Activated T-cell treated with anti-CD3 and anti-CD28 coated beads, Interleukin-2, amount 50 U/mL, for 72 hours (primary cell): ENCODE measurements around the gene OR9G1. TPM values are rescaled to one million over a fixed set of nuclear protein-coding genes. Genes with fewer than 3 reads are reported as not detected.
"Not testable (repeated sequence)": the region's sequence is repeated elsewhere in the genome, so short reads cannot be mapped to it uniquely, and the experiment has no call there.

Experiments
- ATAC-seq, 2 donors: fragments of 150-1000 bp; cut with Tn5 transposase; replicated peaks in 1 of 2; 2 replicates each; pipeline ENCODE4 v1.10.0; 2021; ENCODE audit warnings: moderate library complexity in 2 of 2, mild to moderate bottlenecking in 1 of 2
- DNase-seq, 2 donors: peaks; one replicate each; pipeline ENCODE4 v3.0.0; 2021 to 2022; ENCODE audit warnings: mixed read lengths in 1 of 2
- H3K27ac Mint-ChIP-seq: one replicate; pipeline ENCODE4 v1.8.0; 2022; ENCODE audit warnings: mild to moderate bottlenecking, moderate library complexity, mixed read lengths
- H3K27me3 Mint-ChIP-seq: one replicate; pipeline ENCODE4 v1.8.0; 2022; ENCODE audit warnings: low read depth, mixed read lengths
- H3K36me3 Mint-ChIP-seq, 2 donors: one replicate each; pipeline ENCODE4 v1.8.0; 2022; ENCODE audit warnings: mixed read lengths in 2 of 2, mild to moderate bottlenecking in 1 of 2; ENCODE audit not compliant: insufficient read depth in 2 of 2
- H3K4me1 Mint-ChIP-seq: one replicate; pipeline ENCODE4 v1.8.0; 2022; ENCODE audit warnings: low read depth, mixed read lengths
- H3K4me3 Mint-ChIP-seq, 2 donors: one replicate each; pipeline ENCODE4 v1.8.0; 2022; ENCODE audit warnings: mild to moderate bottlenecking in 2 of 2, mixed read lengths in 2 of 2, moderate library complexity in 2 of 2
- H3K9me3 Mint-ChIP-seq, 2 donors: one replicate each; pipeline ENCODE4 v1.8.0; 2022; ENCODE audit warnings: mixed read lengths in 2 of 2
- total RNA-seq, 2 donors: library from RNA; stranded (reverse); gene quantifications; one replicate each; pipeline ENCODE4 v1.2.3, GENCODE V29; 2022

OR9G1 gene, protein sequence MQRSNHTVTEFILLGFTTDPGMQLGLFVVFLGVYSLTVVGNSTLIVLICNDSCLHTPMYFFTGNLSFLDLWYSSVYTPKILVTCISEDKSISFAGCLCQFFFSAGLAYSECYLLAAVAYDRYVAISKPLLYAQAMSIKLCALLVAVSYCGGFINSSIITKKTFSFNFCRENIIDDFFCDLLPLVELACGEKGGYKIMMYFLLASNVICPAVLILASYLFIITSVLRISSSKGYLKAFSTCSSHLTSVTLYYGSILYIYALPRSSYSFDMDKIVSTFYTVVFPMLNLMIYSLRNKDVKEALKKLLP
- total RNA-seq = not detected

DNA sequence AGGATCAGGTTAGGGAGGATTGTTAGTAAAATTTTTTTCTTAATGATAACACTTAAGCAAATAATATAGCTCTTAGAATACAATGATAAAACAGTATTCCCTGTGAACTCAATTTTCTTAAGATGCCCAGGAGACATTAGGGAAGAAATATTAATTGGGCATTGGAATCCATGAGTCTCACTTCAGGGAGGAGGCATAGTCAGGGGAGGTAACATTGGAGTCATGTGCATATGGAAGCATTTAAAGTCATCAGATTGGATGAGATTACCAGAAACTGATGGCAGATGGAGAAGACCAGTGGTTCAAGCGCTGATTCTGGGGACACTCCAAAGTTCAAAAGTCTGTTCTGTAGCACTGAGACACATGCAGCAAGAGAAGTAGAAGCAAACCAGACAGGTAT, at the start of gene OR9G1:
OR9G1 (plus strand) TSS at position 301 of the 400 bp plus-strand sequence. CDS start 1,293 bp downstream, outside the sequence.
- Mint-ChIP-seq H3K27me3 (no peaks in the 10 kb centered on the region), H3K9me3 (peaks cover 10 to 11% of the 10 kb centered on the region in 2 donors), H3K4me1 (no peaks in the 10 kb centered on the region), H3K36me3 (no peaks in the 10 kb centered on the region), H3K27ac (no peak within 1 kb of the TSS), H3K4me3 (no peak within 1 kb of the TSS)
- ATAC-seq = no peak
- no peak for DNase-seq

DNA sequence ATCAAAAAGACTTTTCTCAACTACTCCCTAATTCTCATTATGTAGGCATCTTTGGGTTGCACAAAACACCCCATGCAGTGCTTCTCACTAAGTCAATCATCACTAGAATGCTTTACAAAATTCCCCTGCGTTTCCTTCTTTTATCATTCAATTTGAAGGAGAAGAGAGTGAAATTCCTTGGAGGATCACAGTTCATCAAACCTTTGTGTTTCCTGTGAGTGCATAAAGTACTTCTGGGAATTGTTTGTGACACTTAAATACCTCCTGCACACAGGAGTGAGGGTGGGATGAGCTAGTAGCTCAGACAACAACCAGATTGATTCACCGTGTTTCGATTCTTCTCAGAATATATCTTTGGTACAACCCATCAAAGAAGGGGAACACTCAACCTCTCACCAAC, 39.1 kb upstream of the OR9G1 start:
- H3K27ac Mint-ChIP-seq = no peak overlapping the region
- no peaks in the 10 kb centered on the region for H3K36me3 Mint-ChIP-seq
- no peak for ATAC-seq
- H3K4me1 Mint-ChIP-seq = no peaks in the 10 kb centered on the region
- no peak overlapping the region for H3K4me3 Mint-ChIP-seq
- H3K9me3 Mint-ChIP-seq = peaks cover 9 to 10% of the 10 kb centered on the region in 2 donors
- DNase-seq = no peak
- H3K27me3 Mint-ChIP-seq = no peaks in the 10 kb centered on the region

DNA sequence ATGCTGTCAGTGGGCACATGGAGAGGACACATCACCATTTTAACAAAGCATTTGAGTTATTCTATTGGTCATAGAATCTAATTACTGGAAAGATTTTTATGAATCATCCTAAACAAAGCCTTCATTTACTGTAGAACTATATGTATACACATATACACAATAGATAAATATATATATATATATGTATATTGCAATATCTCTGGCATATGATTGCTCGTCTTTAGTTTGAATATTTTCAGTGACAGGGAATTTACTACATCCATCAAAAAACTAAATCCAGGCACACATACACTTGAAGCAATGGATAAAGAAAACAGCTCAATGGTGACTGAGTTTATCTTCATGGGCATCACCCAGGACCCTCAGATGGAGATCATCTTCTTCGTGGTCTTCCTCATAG, 35.5 kb upstream of the OR9G1 start, which contains the start of gene OR5AR1:
OR5AR1 (plus strand) TSS at position 301 of the 400 bp plus-strand sequence; CDS start at position 301, 0 bp downstream.
- H3K9me3 Mint-ChIP-seq = peaks cover 4 to 5% of the 10 kb centered on the region in 2 donors
- H3K27ac Mint-ChIP-seq = no peak within 1 kb of the TSS
- DNase-seq (no peak), ATAC-seq (no peak)
- H3K4me3 Mint-ChIP-seq = no peak within 1 kb of the TSS
- no peaks in the 10 kb centered on the region for H3K36me3 Mint-ChIP-seq
- H3K27me3 Mint-ChIP-seq = no peaks in the 10 kb centered on the region
- H3K4me1 Mint-ChIP-seq = no peaks in the 10 kb centered on the region

DNA sequence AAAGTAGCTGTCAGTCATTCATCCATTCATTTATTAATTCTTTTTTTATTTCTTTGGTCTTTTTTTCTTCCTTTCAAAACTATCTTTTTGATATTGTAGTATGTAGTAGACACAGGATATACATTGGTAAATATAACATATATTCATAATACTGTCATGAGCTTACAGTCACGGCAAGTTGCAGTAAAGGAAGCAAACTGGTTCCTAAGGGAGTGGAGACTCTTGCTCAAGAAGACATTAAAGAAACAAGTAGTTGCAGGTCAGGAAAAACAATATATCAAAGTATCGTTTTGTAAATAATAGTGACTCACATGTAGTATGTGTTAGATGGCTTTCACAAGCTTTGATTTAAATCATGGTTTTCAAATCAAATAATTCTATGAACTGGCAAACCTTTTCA, 27.9 kb upstream of the OR9G1 start:
- DNase-seq (no peak), ATAC-seq (no peak)
- Mint-ChIP-seq H3K4me3 (no peak overlapping the region), H3K4me1 (no peaks in the 10 kb centered on the region), H3K9me3 (peaks cover 5 to 8% of the 10 kb centered on the region in 2 donors), H3K27me3 (no peaks in the 10 kb centered on the region), H3K27ac (no peak overlapping the region), H3K36me3 (no peaks in the 10 kb centered on the region)

DNA sequence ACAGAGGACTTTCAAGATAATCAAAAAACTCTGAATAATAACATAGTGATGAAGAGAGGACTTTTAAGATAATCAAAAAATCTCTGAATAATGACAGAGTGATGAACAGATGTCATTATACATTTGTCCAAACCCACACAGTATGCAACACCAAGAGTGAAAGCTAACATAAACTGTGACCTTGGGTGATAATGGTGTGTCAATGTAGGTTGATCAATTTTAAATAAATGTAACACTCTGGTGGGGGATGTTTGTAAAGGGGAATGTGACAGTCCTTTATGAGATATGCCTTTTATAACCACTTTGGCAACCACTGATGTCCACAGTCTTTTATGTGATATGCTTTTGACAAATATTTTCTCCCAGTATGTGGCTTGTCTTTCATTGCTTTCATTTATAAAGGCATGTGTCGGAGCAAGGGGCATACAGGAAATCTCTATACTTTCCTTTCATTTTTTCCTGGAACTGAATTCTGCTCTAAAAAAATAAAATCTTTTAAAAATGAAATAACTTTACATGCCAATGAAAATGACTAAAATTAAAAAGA, 10.3 kb upstream of the OR9G1 start:
- H3K4me3 Mint-ChIP-seq = no peak overlapping the region
- no peaks in the 10 kb centered on the region for H3K4me1 Mint-ChIP-seq
- no peaks in the 10 kb centered on the region for H3K27me3 Mint-ChIP-seq
- H3K27ac Mint-ChIP-seq = no peak overlapping the region
- no peak for DNase-seq
- peaks cover 3 to 4% of the 10 kb centered on the region in 2 donors for H3K9me3 Mint-ChIP-seq
- no peak for ATAC-seq
- no peaks in the 10 kb centered on the region for H3K36me3 Mint-ChIP-seq

DNA sequence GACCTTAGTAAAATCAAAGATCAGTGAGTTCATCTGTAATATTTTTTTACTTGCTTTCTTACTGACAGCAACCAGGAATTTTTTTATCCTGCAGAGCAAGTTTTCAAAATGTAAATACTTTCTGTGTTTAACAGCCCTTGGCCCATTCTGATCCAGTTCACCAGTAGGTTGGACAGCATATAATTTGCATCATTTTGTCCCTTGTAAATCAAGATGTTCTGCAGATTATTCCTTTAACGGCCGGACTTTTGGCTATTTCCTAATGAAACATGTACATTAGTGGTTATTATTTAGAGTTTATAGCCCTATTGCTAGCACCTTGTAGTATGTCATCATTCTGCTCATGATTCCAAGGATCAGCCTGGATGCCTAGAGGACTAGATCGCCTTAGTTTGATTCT, 7.7 kb upstream of the OR9G1 start:
- not testable (repeated sequence) for H3K4me1 Mint-ChIP-seq, H3K36me3 Mint-ChIP-seq, H3K9me3 Mint-ChIP-seq, H3K27ac Mint-ChIP-seq, DNase-seq, H3K4me3 Mint-ChIP-seq, ATAC-seq, H3K27me3 Mint-ChIP-seq

DNA sequence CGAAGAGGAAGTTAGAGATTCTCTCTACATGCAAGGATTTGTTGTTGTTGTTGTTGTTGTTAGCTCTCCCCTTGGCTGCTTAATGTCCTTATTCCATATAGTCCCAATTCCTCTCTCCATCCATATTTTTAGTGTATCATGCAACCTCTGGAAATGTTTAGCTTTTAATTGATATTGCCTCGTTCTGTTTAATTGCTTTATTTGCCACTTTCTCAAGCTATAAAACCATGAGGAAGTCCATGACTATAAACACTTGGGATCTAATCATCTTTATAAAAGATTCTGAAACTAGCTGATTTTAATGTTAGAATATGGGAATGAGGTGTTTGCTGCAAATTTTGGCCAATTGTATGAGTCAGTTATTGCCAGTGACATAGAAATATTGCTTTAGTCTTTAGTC, 5.5 kb upstream of the OR9G1 start:
- DNase-seq = no peak
- no peaks in the 10 kb centered on the region for H3K4me1 Mint-ChIP-seq
- no peaks in the 10 kb centered on the region for H3K27me3 Mint-ChIP-seq
- ATAC-seq = no peak
- H3K9me3 Mint-ChIP-seq = peaks cover 4 to 6% of the 10 kb centered on the region in 2 donors
- no peak overlapping the region for H3K27ac Mint-ChIP-seq
- no peak overlapping the region for H3K4me3 Mint-ChIP-seq
- H3K36me3 Mint-ChIP-seq = no peaks in the 10 kb centered on the region

DNA sequence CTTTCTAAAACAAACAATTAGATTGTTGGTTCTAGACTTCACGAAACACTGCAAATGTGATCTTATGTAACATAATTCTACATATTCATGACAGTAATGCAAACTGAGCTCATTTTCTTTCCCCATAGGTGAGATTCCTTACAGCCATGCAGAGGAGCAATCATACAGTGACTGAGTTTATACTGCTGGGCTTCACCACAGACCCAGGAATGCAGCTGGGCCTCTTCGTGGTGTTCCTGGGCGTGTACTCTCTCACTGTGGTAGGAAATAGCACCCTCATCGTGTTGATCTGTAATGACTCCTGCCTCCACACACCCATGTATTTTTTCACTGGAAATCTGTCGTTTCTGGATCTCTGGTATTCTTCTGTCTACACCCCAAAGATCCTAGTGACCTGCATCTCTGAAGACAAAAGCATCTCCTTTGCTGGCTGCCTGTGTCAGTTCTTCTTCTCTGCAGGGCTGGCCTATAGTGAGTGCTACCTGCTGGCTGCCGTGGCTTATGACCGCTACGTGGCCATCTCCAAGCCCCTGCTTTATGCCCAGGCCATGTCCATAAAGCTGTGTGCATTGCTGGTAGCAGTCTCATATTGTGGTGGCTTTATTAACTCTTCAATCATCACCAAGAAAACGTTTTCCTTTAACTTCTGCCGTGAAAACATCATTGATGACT, 1.5 kb downstream of the OR9G1 start:
- Mint-ChIP-seq H3K4me3 (no peak overlapping the region), H3K27ac (no peak overlapping the region), H3K27me3 (no peaks in the 10 kb centered on the region), H3K36me3 (no peaks in the 10 kb centered on the region), H3K9me3 (peaks cover 10 to 13% of the 10 kb centered on the region in 2 donors), H3K4me1 (no peaks in the 10 kb centered on the region)
- ATAC-seq = no peak
- DNase-seq = no peak

DNA sequence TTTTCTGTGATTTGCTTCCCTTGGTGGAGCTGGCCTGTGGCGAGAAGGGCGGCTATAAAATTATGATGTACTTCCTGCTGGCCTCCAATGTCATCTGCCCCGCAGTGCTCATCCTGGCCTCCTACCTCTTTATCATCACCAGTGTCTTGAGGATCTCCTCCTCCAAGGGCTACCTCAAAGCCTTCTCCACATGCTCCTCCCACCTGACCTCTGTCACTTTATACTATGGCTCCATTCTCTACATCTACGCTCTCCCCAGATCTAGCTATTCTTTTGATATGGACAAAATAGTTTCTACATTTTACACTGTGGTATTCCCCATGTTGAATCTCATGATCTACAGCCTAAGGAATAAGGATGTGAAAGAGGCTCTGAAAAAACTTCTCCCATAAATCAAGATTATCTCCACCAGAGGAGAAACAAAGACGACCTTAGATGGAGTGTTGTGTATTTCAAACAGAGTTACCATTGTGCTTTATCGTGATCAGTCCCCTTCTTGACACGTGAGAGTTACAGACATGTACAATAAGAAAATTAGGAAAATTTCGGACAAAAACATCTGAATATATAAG, 2.1 kb downstream of the OR9G1 start:
- no peaks in the 10 kb centered on the region for H3K36me3 Mint-ChIP-seq
- no peak for ATAC-seq
- H3K9me3 Mint-ChIP-seq = peaks cover 12 to 13% of the 10 kb centered on the region in 2 donors
- H3K27me3 Mint-ChIP-seq = no peaks in the 10 kb centered on the region
- no peaks in the 10 kb centered on the region for H3K4me1 Mint-ChIP-seq
- H3K27ac Mint-ChIP-seq = no peak overlapping the region
- H3K4me3 Mint-ChIP-seq = no peak overlapping the region
- DNase-seq = no peak

DNA sequence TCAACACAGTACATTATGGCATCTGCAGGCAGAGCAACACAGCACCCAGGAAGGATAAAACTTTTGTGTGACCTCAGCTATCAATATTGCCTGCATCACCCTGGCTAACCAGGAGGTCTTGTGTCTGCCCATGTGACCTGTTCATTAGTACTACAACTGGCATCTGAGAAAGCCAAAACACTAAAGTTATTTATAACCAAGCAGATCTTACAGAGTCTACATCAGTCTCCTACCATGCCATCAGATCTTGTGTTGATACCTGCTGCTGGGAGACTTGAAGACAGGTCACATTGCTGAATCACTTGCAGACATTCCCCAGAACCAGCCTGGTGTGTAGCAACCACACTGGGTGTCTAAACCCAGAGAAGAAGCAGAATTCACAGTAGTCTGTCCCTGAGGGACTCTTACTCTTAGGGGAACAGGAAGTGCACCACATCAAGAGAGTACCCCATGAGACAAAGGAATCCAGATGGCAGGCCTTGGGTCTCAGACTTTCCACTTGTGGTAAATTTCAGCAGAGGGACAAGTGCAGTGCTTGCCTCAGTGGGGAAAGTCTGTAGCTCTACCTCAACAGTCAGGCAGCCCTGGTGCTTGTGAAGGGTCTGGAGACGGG, 7.0 kb downstream of the OR9G1 start:
- H3K9me3 Mint-ChIP-seq = peaks cover 6% of the 10 kb centered on the region in 2 donors
- DNase-seq (no peak), ATAC-seq (no peak)
- H3K4me3 Mint-ChIP-seq = no peak overlapping the region
- H3K27ac Mint-ChIP-seq = no peak overlapping the region
- H3K36me3 Mint-ChIP-seq = no peaks in the 10 kb centered on the region
- H3K4me1 Mint-ChIP-seq = no peaks in the 10 kb centered on the region
- H3K27me3 Mint-ChIP-seq = no peaks in the 10 kb centered on the region

DNA sequence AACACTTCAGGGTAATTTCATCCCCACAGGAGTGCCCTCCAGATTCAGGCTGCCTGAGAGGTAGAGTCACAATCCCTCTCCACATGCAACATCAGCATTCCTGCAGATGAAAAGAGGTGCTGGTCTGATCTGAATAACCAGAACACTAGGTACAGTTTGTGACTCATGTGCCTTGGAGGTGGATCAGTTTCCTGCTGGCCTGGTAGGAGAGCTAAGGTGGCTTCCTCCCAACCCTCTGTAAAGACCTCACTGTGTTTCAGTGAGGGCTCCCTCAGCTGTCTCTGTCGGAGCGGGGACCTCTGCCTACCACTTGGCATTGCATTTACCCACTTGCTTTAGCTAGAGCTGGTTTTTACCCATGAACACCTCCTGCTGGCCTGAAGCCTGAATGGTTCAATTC, 7.6 kb downstream of the OR9G1 start:
- Mint-ChIP-seq H3K27me3 (no peaks in the 10 kb centered on the region), H3K27ac (no peak overlapping the region), H3K9me3 (peaks cover 3 to 7% of the 10 kb centered on the region in 2 donors), H3K4me3 (no peak overlapping the region), H3K36me3 (no peaks in the 10 kb centered on the region), H3K4me1 (no peaks in the 10 kb centered on the region)
- no peak for ATAC-seq
- DNase-seq = no peak

DNA sequence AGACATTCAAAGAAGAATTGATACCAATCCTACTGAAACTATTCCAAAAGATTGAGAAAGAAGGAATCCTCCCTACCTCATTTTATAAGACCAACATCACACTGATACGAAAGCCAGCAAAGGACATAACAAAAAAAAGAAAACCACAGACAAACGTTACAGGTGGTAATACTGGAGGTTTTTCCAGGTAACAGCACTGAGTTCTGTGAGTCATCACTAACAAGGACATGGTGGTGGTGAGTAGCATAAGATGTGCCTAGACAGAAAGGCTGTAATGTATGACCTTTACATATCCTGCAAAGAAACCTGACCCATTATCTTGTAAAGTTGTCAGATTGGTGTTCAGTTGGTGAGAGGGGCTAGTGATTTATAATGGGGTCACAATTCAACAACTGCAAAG, 15.3 kb downstream of the OR9G1 start:
- ATAC-seq = peak in 1 of 2 donors; percentile 45
- no peaks in the 10 kb centered on the region for H3K4me1 Mint-ChIP-seq
- H3K27me3 Mint-ChIP-seq = no peaks in the 10 kb centered on the region

DNA sequence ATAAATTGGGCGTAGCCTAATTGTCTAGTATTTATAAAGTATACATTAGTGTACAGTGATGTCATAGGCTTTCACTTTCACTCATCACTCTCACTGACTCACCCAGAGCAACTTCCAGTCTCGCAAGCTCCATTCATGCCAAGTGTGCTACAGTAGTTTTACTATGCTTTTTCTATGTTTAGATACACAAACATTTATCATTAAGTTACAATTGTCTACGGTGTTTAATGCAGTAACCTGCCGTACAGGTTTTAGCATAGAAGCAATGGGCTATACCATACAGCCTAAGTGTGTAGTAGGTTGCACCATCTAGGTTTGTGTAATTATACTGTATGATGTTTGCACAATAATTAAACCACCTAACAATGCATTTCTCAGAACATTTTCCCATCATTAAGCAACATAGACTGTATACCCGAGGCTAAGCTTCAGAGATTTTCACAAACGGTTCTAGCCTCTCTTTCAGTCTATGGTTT, 17.5 kb downstream of the OR9G1 start:
- no peak overlapping the region for H3K27ac Mint-ChIP-seq
- no peaks in the 10 kb centered on the region for H3K4me1 Mint-ChIP-seq
- H3K4me3 Mint-ChIP-seq = no peak overlapping the region
- H3K27me3 Mint-ChIP-seq = no peaks in the 10 kb centered on the region
- DNase-seq = no peak
- peak in 1 of 2 donors; percentile 39 for ATAC-seq
- no peaks in the 10 kb centered on the region for H3K36me3 Mint-ChIP-seq
- H3K9me3 Mint-ChIP-seq = peaks cover 8 to 14% of the 10 kb centered on the region in 2 donors

More for the DNA sequence above, 15.3 kb downstream of the OR9G1 start:
- H3K36me3 Mint-ChIP-seq = no peaks in the 10 kb centered on the region
- H3K27ac Mint-ChIP-seq = no peak overlapping the region
- DNase-seq = no peak
- H3K4me3 Mint-ChIP-seq = no peak overlapping the region
- H3K9me3 Mint-ChIP-seq = peaks cover 11 to 12% of the 10 kb centered on the region in 2 donors
